T-cell (primary cell): Measurements from ENCODE around the gene CA5A. TPM values are rescaled to one million over a fixed set of nuclear protein-coding genes. Genes with fewer than 3 reads are reported as not detected.

Experiments used
- ATAC-seq, 4 experiments: fragments of 200-7000 bp in 3 of 4; fragments of 150-1000 bp in 1 of 4; cut with Tn5 transposase; replicated peaks in 1 of 4; 1 replicate in 3 of 4; 2 replicates in 1 of 4; pipeline ENCODE4 v1.10.0; 2021; ENCODE audit warnings: moderate library complexity in 3 of 4, mild to moderate bottlenecking in 2 of 4, moderate number of reproducible peaks in 1 of 4
- CTCF ChIA-PET, 2 donors: fragments of 300-600 bp; sonication (Branson Sonifier 250); formaldehyde crosslinking; loops; one replicate each; lab custom pipeline; 2022; ENCODE audit warnings: antibody characterized with exemption in 2 of 2; lab: Charles Lee
- POLR2A ChIA-PET, 2 donors: fragments of 300-600 bp; sonication (Branson Sonifier 250); formaldehyde crosslinking; loops; one replicate each; lab custom pipeline; 2022; ENCODE audit warnings: antibody characterized with exemption in 2 of 2; lab: Charles Lee
- DNase-seq, 35 experiments: peaks; one replicate each; pipeline versions ENCODE4 v3.0.0 to v3.0.0-alpha.2; 2013 to 2023
- H3K27ac ChIP-seq: one replicate; pipeline ENCODE4 v1.5.1; 2013; ENCODE audit warnings: low read length
- H3K27me3 ChIP-seq, 2 experiments: replicated peaks in 1 of 2; 1 replicate in 1 of 2; 2 replicates in 1 of 2; pipeline versions ENCODE4 v1.6.1 to v1.7.0; 2013; ENCODE audit warnings: low read length in 1 of 2, mixed read lengths in 1 of 2; ENCODE audit not compliant: control insufficient read depth in 2 of 2, insufficient read depth in 2 of 2; ENCODE audit errors: extremely low read depth in 1 of 2
- H3K36me3 ChIP-seq, 2 donors: 1 replicate in 1 of 2; 2 replicates in 1 of 2; pipeline versions ENCODE4 v1.6.1 to v1.7.0; 2013; ENCODE audit warnings: low read length in 1 of 2; ENCODE audit not compliant: control insufficient read depth in 2 of 2, insufficient read depth in 1 of 2; ENCODE audit errors: extremely low read depth in 1 of 2
- H3K4me1 ChIP-seq, 2 experiments: 1 replicate in 1 of 2; 2 replicates in 1 of 2; pipeline versions ENCODE4 v1.6.1 to v1.7.0; 2013; ENCODE audit warnings: low read length in 2 of 2, mixed read lengths in 1 of 2; ENCODE audit not compliant: insufficient read depth in 2 of 2, control insufficient read depth in 1 of 2; ENCODE audit errors: extremely low read depth in 1 of 2
- H3K4me3 ChIP-seq, 2 donors: 1 replicate in 1 of 2; 2 replicates in 1 of 2; pipeline versions ENCODE4 v1.5.1 to v1.7.0; 2013; ENCODE audit warnings: mild to moderate bottlenecking in 2 of 2, low read length in 1 of 2, moderate library complexity in 1 of 2; ENCODE audit not compliant: control insufficient read depth in 1 of 2; ENCODE audit errors: extremely low read depth in 1 of 2
- H3K9me3 ChIP-seq: 2 replicates; pipeline ENCODE4 v1.7.0; 2013
- H3K27ac Mint-ChIP-seq, 2 donors: one replicate each; pipeline ENCODE4 v1.8.0; 2020 to 2021; ENCODE audit warnings: mild to moderate bottlenecking in 2 of 2, mixed read lengths in 2 of 2
- H3K27me3 Mint-ChIP-seq, 2 donors: one replicate each; pipeline ENCODE4 v1.8.0; 2021 to 2022; ENCODE audit warnings: mixed read lengths in 2 of 2
- H3K36me3 Mint-ChIP-seq: one replicate; pipeline ENCODE4 v1.8.0; 2021; ENCODE audit warnings: mixed read lengths
- H3K4me1 Mint-ChIP-seq, 3 donors: one replicate each; pipeline ENCODE4 v1.8.0; 2020 to 2022; ENCODE audit warnings: mixed read lengths in 3 of 3, mild to moderate bottlenecking in 1 of 3
- H3K4me3 Mint-ChIP-seq, 3 donors: one replicate each; pipeline ENCODE4 v1.8.0; 2020 to 2022; ENCODE audit warnings: mild to moderate bottlenecking in 3 of 3, mixed read lengths in 3 of 3, moderate library complexity in 3 of 3
- H3K9me3 Mint-ChIP-seq, 3 donors: one replicate each; pipeline ENCODE4 v1.8.0; 2020 to 2022; ENCODE audit warnings: mixed read lengths in 3 of 3
- WGBS: methylation state at CpG from one replicate; pipeline ENCODE4 v1.1.5; 2013; ENCODE audit warnings: missing lambda C conversion rate; ENCODE audit not compliant: insufficient coverage; 5-methylcytosine and 5-hydroxymethylcytosine counted together
- total RNA-seq, 35 experiments: library from RNA in 6 of 35; stranded (reverse) in 6 of 35; fragments of 120-200 nt in 1 of 35; gene quantifications; one replicate each; pipeline versions ENCODE4 v1.2.1 to v1.2.4 and lab custom pipeline; 2013 to 2026

Gene CA5A
- total RNA-seq, 5 donors from 2014 or later (not counting 1 experiment from before 2014, with no cell fraction given): 0.20 TPM; not detected in 4

DNA sequence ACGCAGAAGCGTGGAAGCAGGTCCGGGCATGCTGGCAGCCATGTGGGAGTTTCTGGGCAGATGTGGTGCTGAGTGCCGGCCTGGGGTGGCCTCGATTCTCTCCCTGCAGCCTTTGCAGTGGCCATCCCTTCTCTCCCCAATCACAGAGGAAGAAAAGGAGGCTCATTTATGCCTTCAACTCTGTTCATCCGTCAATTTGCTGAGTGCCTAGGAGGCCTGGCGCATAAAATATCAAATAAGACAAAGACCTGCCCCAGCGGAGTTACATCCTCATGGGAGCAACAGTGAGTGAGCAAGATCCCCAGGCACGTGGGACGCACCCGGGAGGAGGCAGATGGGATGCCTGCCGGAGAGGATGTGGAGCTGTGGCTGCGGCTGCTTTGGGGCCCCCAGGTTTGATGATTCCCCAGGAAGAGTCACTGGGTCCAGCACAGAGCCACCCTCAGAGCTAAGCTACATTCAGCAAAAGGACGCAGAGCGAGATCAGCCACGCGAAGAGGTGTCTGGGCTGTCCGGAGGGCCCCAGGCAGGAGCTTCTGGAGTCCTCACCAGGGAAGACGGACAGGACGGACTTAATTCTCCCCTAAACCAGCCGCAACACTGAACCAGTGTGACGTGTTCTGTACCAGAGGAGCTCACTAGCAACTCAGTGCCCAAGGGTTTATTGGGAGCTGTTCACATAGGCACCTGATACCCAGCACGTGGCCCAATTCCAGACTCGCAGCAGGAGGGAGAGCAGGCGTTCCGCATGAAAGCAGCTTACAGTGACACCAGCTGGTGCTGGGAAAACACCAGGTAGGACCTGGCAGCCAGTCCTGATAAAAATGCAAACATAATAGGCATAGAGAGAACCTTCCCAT, 11.3 kb downstream of the CA5A start:
- Mint-ChIP-seq H3K4me3 (no peak overlapping the region), H3K9me3 (no peaks in the 10 kb centered on the region), H3K36me3 (no peaks in the 10 kb centered on the region), H3K27ac (no peak overlapping the region), H3K4me1 (peaks cover 7 to 14% (median 9%) of the 10 kb centered on the region in 3 donors), H3K27me3 (peaks cover 0 to 15% of the 10 kb centered on the region in 2 donors)
- Histone ChIP-seq H3K9me3 (no peaks in the 10 kb centered on the region), H3K27ac (no peak overlapping the region), H3K36me3 (no peaks in the 10 kb centered on the region), H3K4me3 (no peak overlapping the region), H3K4me1 (peaks cover 6 to 15% of the 10 kb centered on the region in 2 experiments), H3K27me3 (peaks cover 0 to 27% of the 10 kb centered on the region in 2 experiments)
- ChIA-PET CTCF (no interaction called here), POLR2A (interaction anchor here in 1 of 2 donors (0.5 kb wide), 1 partner anchor 251 kb away, joined by 3 read pairs; no protein-coding TSS in a partner anchor)
- 85% methylated on average over 21 of the region's 26 CpGs for WGBS
- DNase-seq (no peak), ATAC-seq (no peak)

DNA sequence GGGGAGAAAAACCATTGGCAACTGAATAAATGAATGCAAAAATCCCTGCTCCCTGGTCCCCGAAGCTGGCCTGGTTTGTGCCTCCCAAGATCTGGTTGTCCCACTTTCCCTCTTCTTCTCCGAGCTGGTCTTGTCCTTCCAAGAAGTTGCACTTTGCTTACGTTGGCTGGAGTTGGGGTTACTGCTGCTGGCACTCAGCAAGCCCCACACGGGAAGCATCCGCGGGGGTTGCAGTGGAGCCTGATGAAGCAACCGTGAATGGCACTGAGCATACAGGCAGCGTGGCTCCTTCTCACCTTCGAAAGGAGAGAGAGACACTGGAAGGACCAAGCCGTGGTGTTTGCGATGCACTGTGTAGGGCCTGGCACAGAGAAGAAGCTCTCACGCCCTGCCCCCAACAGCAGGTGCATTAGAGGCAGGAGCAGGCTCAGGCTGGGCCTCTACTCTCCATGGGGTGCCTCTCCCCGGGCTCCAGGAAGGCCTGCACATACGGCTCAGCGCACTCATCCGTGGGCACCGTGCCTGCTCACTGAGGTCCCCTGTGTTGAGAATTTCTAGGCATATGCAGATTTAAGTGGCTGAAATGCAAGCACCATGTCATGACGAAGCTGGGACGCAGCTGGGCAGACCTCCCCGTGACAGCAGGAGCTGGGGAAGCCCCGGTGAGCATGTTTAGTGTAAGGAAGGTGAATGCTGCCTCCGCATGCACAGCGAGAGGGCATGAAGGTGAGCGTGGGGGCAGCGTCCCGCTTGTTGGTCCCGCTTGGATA, 12.1 kb downstream of the CA5A start:
- Histone ChIP-seq H3K27ac (no peak overlapping the region), H3K4me1 (peaks cover 6 to 15% of the 10 kb centered on the region in 2 experiments), H3K36me3 (no peaks in the 10 kb centered on the region), H3K9me3 (no peaks in the 10 kb centered on the region), H3K4me3 (no peak overlapping the region), H3K27me3 (peaks cover 0 to 26% of the 10 kb centered on the region in 2 experiments)
- POLR2A ChIA-PET: interaction anchor here in 1 of 2 donors (0.5 kb wide), 1 partner anchor 250 kb away, joined by 3 read pairs; no protein-coding TSS in a partner anchor
- CTCF ChIA-PET: no interaction called here
- Mint-ChIP-seq H3K36me3 (no peaks in the 10 kb centered on the region), H3K9me3 (no peaks in the 10 kb centered on the region), H3K4me3 (no peak overlapping the region), H3K27me3 (peaks cover 0 to 15% of the 10 kb centered on the region in 2 donors), H3K4me1 (peaks cover 7 to 14% (median 9%) of the 10 kb centered on the region in 3 donors), H3K27ac (no peak overlapping the region)
- no peak for DNase-seq
- ATAC-seq: no peak
- WGBS: 81% methylated on average over 23 of the region's 27 CpGs

DNA sequence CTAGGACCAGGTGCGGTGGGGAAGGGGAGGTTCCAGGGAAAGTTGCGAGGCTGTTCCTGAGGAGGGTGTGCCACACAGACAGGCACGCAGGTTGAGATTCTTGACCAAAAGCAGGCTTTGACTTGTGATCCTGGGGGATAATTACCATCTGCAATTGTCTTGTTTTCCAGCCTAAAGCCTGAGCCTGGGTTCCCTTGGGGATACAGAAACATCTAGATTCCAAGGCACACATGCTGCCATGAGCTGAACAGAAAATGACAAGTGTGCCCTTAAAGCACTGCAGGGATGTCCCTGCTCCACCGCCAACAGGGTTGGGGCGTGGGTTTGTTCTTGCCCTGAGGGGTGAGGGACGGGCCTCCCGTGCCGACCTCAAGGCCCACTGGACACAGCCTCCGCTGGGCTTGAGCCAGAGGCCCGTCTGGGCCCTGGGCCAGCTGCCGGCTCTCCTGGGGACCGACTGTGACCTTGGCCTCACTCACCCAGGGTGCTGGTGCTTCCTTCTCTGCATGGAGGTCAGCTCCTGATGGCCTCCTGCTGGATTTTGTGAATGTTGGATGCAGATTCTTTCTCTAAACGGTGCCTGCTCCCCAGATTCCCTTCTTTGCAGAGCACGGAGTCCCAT, 14.0 kb downstream of the CA5A start:
- POLR2A ChIA-PET: no interaction called here
- CTCF ChIA-PET: no interaction called here
- no peaks in the 10 kb centered on the region for H3K36me3 ChIP-seq
- no peaks in the 10 kb centered on the region for H3K9me3 ChIP-seq
- H3K4me3 ChIP-seq: no peak overlapping the region
- DNase-seq (no peak), ATAC-seq (no peak)
- H3K27me3 ChIP-seq: peaks cover 0 to 32% of the 10 kb centered on the region in 2 experiments
- Mint-ChIP-seq H3K4me3 (no peak overlapping the region), H3K4me1 (peaks cover 7 to 16% (median 9%) of the 10 kb centered on the region in 3 donors), H3K27ac (no peak overlapping the region), H3K9me3 (no peaks in the 10 kb centered on the region), H3K27me3 (peaks cover 0 to 23% of the 10 kb centered on the region in 2 donors), H3K36me3 (no peaks in the 10 kb centered on the region)
- H3K4me1 ChIP-seq: peaks cover 6 to 15% of the 10 kb centered on the region in 2 experiments
- H3K27ac ChIP-seq: no peak overlapping the region
- 96% methylated on average over 8 of the region's 14 CpGs for WGBS

DNA sequence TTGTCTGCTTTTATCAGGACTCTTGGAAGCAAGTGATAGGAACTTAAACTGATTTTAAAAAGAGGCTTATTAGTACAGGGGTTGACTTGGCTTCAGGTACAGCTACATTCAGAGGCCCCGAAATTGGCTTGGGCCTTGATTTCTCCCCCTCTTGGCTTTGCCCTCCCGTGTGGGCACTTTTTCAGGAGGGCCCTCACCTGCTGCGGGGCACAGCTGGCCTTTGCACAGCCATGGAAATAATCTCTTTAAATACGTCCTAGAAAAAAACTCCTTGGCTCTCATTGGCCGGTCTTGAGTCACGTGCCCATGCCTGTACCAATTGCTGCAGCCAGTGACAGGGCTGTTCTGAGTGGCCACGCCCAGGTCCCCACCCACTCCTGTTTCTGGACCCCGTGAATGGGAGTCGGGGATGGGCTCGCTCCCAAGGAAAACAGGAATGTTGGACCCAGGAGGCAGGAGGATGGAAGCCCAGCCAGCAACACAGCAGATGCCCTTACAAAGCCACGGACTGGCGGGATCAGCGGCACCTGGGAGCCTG, 15.0 kb downstream of the CA5A start:
- no peaks in the 10 kb centered on the region for H3K9me3 Mint-ChIP-seq
- no peak overlapping the region for H3K4me3 ChIP-seq
- no peak for DNase-seq
- H3K4me3 Mint-ChIP-seq: no peak overlapping the region
- no peak for ATAC-seq
- POLR2A ChIA-PET: no interaction called here
- H3K27ac ChIP-seq: no peak overlapping the region
- 80% methylated on average over 13 of the region's 13 CpGs for WGBS
- CTCF ChIA-PET: no interaction called here
- no peaks in the 10 kb centered on the region for H3K36me3 Mint-ChIP-seq
- H3K27me3 Mint-ChIP-seq: peaks cover 0 to 17% of the 10 kb centered on the region in 2 donors
- H3K9me3 ChIP-seq: no peaks in the 10 kb centered on the region
- H3K4me1 Mint-ChIP-seq: peaks cover 2 to 11% (median 4%) of the 10 kb centered on the region in 3 donors
- peaks cover 2 to 7% of the 10 kb centered on the region in 2 experiments for H3K4me1 ChIP-seq
- no peaks in the 10 kb centered on the region for H3K36me3 ChIP-seq
- H3K27me3 ChIP-seq: peaks cover 0 to 22% of the 10 kb centered on the region in 2 experiments
- no peak overlapping the region for H3K27ac Mint-ChIP-seq

DNA sequence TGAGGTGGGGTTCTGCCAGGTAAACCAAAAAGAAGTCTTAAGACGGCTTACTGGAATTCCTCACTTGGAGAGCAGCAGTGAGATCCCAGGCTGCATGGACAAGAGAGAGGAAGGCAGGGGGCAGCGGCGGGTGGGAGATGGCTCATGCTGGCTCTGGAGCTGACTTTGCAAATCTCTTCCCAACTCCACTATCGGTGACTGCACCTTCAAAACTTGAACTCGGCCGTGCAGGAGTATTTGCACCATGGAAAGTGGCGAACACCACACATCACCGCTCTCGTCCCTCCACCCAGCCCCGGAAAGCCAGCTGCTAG, 16.7 kb downstream of the CA5A start:
- Histone ChIP-seq H3K27me3 (peaks cover 0 to 14% of the 10 kb centered on the region in 2 experiments), H3K27ac (no peak overlapping the region), H3K4me1 (no peaks in the 10 kb centered on the region), H3K9me3 (no peaks in the 10 kb centered on the region), H3K36me3 (no peaks in the 10 kb centered on the region), H3K4me3 (no peak overlapping the region)
- no peaks in the 10 kb centered on the region for H3K9me3 Mint-ChIP-seq
- WGBS: 85% methylated on average over 7 of the region's 10 CpGs
- ATAC-seq: no peak
- ChIA-PET POLR2A (interaction anchor here in 1 of 2 donors (0.6 kb wide), 1 partner anchor 693 kb away, joined by 3 read pairs; no protein-coding TSS in a partner anchor), CTCF (interaction anchor here in 1 of 2 donors (0.6 kb wide), 1 partner anchor 470 kb away, joined by 3 read pairs; no protein-coding TSS in a partner anchor)
- peaks cover 0 to 4% (median 0%) of the 10 kb centered on the region in 3 donors for H3K4me1 Mint-ChIP-seq
- peaks cover 0 to 10% of the 10 kb centered on the region in 2 donors for H3K27me3 Mint-ChIP-seq
- H3K4me3 Mint-ChIP-seq: no peak overlapping the region
- no peak for DNase-seq
- H3K36me3 Mint-ChIP-seq: no peaks in the 10 kb centered on the region
- H3K27ac Mint-ChIP-seq: no peak overlapping the region
